ENCODE results near the gene SLC2A6. TPM values are rescaled to one million over a fixed set of nuclear protein-coding genes. Genes with fewer than 3 reads are reported as not detected.

Gene SLC2A6
- total RNA-seq, 1 donor from 2014 or later: 51.8 TPM

GRCh38 chr9:133439337-133439736 is 39.6 kb downstream of the SLC2A6 start:
- H3K27me3 ChIP-seq (ENCODE audit: control insufficient read depth, insufficient read depth, low read length): peaks cover 3% of the 10 kb centered on the region

GRCh38 chr9:133437753-133438531 is 41.0 kb downstream of the SLC2A6 start:
- peaks cover 3% of the 10 kb centered on the region for H3K27me3 ChIP-seq (ENCODE audit: control insufficient read depth, insufficient read depth, low read length)
- no peak for DNase-seq (ENCODE audit: low read depth)
- H3K36me3 ChIP-seq (ENCODE audit: control insufficient read depth, insufficient read depth, low read length): no peaks in the 10 kb centered on the region
- H3K4me3 ChIP-seq (ENCODE audit: low read depth, low read length): no peak overlapping the region
- TF ChIP-seq CTCF (IDR thresholded peaks at IDR 0.05; ENCODE audit: insufficient read depth, low read length, poor library complexity, severe bottlenecking): peak; percentile 12

More at GRCh38 chr9:133439337-133439736, 39.6 kb downstream of the SLC2A6 start:
- Histone ChIP-seq H3K36me3 (ENCODE audit: control insufficient read depth, insufficient read depth, low read length) (no peaks in the 10 kb centered on the region), H3K4me3 (ENCODE audit: low read depth, low read length) (no peak overlapping the region)
- no peak for TF ChIP-seq CTCF (IDR thresholded peaks at IDR 0.05; ENCODE audit: insufficient read depth, low read length, poor library complexity, severe bottlenecking)
- no peak for DNase-seq (ENCODE audit: low read depth)

GRCh38 chr9:133436681-133437080 is 42.2 kb downstream of the SLC2A6 start:
- Histone ChIP-seq H3K36me3 (ENCODE audit: control insufficient read depth, insufficient read depth, low read length) (no peaks in the 10 kb centered on the region), H3K27me3 (ENCODE audit: control insufficient read depth, insufficient read depth, low read length) (peaks cover 3% of the 10 kb centered on the region), H3K4me3 (ENCODE audit: low read depth, low read length) (no peak overlapping the region)
- DNase-seq (ENCODE audit: low read depth): no peak
- TF ChIP-seq CTCF (IDR thresholded peaks at IDR 0.05; ENCODE audit: insufficient read depth, low read length, poor library complexity, severe bottlenecking): no peak

- TF ChIP-seq CTCF (IDR thresholded peaks at IDR 0.05; ENCODE audit: insufficient read depth, low read length, poor library complexity, severe bottlenecking): no peak
- H3K27me3 ChIP-seq (ENCODE audit: control insufficient read depth, insufficient read depth, low read length): peaks cover 8% of the 10 kb centered on the region
- H3K4me3 ChIP-seq (ENCODE audit: low read depth, low read length): no peak overlapping the region
- H3K36me3 ChIP-seq (ENCODE audit: control insufficient read depth, insufficient read depth, low read length): no peaks in the 10 kb centered on the region
- no peak for DNase-seq (ENCODE audit: low read depth)
Observed at GRCh38 chr9:133433351-133433843, 45.5 kb downstream of the SLC2A6 start.

GRCh38 chr9:133430244-133430643 is 48.7 kb downstream of the SLC2A6 start:
- no peak for TF ChIP-seq CTCF (IDR thresholded peaks at IDR 0.05; ENCODE audit: insufficient read depth, low read length, poor library complexity, severe bottlenecking)
- Histone ChIP-seq H3K36me3 (ENCODE audit: control insufficient read depth, insufficient read depth, low read length) (no peaks in the 10 kb centered on the region), H3K4me3 (ENCODE audit: low read depth, low read length) (no peak overlapping the region), H3K27me3 (ENCODE audit: control insufficient read depth, insufficient read depth, low read length) (peaks cover 22% of the 10 kb centered on the region)
- no peak for DNase-seq (ENCODE audit: low read depth)

All from kidney epithelial cell (primary cell).